Neural crest cell (in vitro differentiated cells): ENCODE measurements around the gene SLC7A8. TPM values are rescaled to one million over a fixed set of nuclear protein-coding genes. Genes with fewer than 3 reads are reported as not detected.

Experiments used
- DNase-seq: peaks from one replicate; pipeline ENCODE4 v3.0.0; 2021; ENCODE audit warnings: low read depth, mixed read lengths, low spot score
- H3K27ac Mint-ChIP-seq: one replicate; pipeline ENCODE4 v1.8.0; 2021; ENCODE audit warnings: mild to moderate bottlenecking, mixed read lengths; ENCODE audit not compliant: unreplicated experiment
- H3K27me3 Mint-ChIP-seq: 2 replicates; pipeline ENCODE4 v1.8.0; 2021; ENCODE audit warnings: low read depth, mild to moderate bottlenecking, mixed read lengths
- H3K36me3 Mint-ChIP-seq: 2 replicates; pipeline ENCODE4 v1.8.0; 2021; ENCODE audit warnings: low read depth, mild to moderate bottlenecking, mixed read lengths
- H3K4me1 Mint-ChIP-seq: 2 replicates; pipeline ENCODE4 v1.8.0; 2021; ENCODE audit warnings: mixed read lengths
- H3K4me3 Mint-ChIP-seq: one replicate; pipeline ENCODE4 v1.8.0; 2021; ENCODE audit warnings: mild to moderate bottlenecking, mixed read lengths
- H3K9me3 Mint-ChIP-seq: 2 replicates; pipeline ENCODE4 v1.8.0; 2021; ENCODE audit warnings: mixed read lengths
- total RNA-seq: library from RNA; stranded (reverse); gene quantifications from 2 replicates; pipeline ENCODE4 v1.2.1, GENCODE V29; 2021
- TF ChIP-seq, protein P1 (sequence below): fragments of 200-600 bp; sonication (generic); conservative IDR thresholded peaks from 2 replicates; pipeline ENCODE4 v1.5.0; 2021; ENCODE audit warnings: antibody characterized with exemption, mild to moderate bottlenecking

SLC7A8 gene
- total RNA-seq, 1 donor from 2014 or later = 9.4 TPM

DNA sequence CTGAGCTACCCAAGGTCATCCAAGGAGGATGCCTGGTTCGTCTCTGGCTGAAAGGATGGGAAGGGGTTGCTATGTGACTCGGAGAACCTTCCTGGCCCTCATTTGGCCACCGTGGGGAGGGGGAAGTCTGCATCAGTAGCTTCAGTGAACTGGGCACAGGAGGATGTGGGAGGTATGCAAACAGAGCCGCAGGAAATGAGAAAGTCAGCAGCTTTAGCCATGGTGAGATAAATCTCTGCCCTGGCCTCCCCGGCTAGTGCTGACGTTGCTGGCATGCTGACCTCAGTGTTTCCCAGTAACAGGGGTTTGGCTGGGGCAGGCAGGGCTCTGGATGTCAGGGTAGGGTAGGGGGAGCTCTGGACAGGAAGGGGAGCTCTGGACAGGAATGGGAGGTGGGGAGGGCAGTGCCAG, 62.1 kb downstream of the SLC7A8 start:
- TF ChIP-seq, protein P1, sequence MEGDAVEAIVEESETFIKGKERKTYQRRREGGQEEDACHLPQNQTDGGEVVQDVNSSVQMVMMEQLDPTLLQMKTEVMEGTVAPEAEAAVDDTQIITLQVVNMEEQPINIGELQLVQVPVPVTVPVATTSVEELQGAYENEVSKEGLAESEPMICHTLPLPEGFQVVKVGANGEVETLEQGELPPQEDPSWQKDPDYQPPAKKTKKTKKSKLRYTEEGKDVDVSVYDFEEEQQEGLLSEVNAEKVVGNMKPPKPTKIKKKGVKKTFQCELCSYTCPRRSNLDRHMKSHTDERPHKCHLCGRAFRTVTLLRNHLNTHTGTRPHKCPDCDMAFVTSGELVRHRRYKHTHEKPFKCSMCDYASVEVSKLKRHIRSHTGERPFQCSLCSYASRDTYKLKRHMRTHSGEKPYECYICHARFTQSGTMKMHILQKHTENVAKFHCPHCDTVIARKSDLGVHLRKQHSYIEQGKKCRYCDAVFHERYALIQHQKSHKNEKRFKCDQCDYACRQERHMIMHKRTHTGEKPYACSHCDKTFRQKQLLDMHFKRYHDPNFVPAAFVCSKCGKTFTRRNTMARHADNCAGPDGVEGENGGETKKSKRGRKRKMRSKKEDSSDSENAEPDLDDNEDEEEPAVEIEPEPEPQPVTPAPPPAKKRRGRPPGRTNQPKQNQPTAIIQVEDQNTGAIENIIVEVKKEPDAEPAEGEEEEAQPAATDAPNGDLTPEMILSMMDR = no peak
- H3K27ac Mint-ChIP-seq = no peak overlapping the region
- no peak overlapping the region for H3K4me3 Mint-ChIP-seq
- peaks cover 21% of the 10 kb centered on the region for H3K4me1 Mint-ChIP-seq
- DNase-seq = no peak
- no peaks in the 10 kb centered on the region for H3K36me3 Mint-ChIP-seq
- H3K9me3 Mint-ChIP-seq = no peaks in the 10 kb centered on the region
- peaks cover 3% of the 10 kb centered on the region for H3K27me3 Mint-ChIP-seq

DNA sequence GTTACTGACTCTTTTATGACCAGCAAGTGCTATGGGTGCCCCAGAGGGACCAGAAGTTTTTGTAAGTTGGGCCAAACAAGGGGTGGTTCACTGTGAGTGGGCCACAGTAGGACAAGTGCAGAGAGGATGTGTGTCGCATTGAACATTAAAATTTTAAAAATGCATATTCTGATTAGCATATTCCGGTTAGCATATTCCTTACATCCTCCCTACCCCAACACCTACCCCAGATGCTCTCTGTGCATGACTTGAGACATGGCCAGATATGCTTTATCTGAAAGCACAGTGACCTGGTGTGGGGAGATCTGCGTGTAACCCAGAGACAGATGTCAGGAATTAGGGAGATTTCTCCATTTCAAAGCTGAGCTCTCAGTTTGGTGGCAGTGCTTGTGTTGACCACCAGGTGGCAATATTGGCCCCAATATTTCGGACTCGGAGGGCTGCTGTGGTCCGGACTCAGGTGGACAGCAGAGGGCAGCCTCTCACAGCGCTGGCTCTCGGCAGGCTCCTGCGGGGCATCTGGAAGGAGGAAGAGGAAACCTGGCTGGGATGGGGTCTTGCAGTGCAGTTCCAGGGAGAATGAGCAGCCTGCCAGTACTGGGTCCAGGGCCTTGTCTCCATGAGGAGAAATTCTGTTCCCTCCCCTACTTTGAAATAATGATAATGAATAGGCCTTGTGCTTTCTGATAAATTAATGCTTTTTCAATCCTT, 62.8 kb downstream of the SLC7A8 start:
- H3K27me3 Mint-ChIP-seq = peaks cover 6% of the 10 kb centered on the region
- H3K4me1 Mint-ChIP-seq = peaks cover 17% of the 10 kb centered on the region
- peak; percentile 90 for DNase-seq
- no peak overlapping the region for H3K27ac Mint-ChIP-seq
- TF ChIP-seq, protein P1 = peak; percentile 100
- no peak overlapping the region for H3K4me3 Mint-ChIP-seq
- H3K9me3 Mint-ChIP-seq = no peaks in the 10 kb centered on the region
- H3K36me3 Mint-ChIP-seq = no peaks in the 10 kb centered on the region

DNA sequence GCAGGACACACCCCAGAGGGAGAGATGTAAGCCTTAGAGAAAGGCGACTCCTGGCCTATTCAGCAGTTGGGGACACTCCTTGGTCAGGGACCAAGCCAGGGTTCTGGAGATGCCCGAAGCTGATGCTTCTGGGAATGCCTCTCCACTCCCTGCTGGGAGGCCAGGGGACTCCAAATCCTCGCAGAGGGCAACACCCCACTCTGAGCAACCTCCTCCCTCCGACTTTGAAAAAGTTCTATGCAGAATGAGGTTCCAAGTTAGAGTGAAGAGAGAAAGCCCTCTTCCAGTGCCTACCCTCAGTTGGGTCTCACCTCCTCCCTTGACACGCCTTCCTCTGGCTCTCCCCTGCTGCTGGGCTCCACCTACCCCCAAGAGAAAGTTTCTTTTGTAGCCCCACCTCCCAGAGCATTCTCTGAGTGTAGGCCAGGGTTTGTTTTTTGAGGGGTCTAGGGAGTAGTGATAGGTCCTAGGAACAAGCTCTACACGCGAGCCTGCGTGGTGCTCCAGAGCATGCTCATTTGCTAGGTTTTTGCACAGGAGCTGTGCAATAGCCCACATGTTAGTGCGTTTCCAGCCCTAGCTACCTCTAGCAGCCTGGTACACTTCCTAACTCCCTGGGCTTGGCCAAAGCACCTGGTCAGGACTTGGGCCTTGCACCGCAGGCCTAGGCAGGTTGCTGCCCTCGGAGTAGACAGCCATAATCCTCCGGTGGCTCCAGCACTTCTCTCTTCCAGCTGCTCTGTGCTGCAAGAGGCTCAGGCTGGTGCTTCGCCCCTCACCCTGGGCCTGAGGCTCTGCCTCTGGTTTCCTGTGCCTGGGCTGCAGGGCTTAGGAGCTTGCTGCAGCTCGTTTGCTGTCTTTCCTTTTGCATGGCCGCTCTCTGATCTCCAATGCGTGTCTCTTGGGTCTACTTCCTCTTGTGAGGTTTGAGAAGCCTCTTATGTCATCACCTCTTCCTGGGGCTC, 63.8 kb downstream of the SLC7A8 start:
- TF ChIP-seq, protein P1 = no peak
- DNase-seq = no peak
- Mint-ChIP-seq H3K27ac (no peak overlapping the region), H3K4me3 (no peak overlapping the region), H3K27me3 (peaks cover 6% of the 10 kb centered on the region), H3K4me1 (peaks cover 21% of the 10 kb centered on the region), H3K36me3 (no peaks in the 10 kb centered on the region), H3K9me3 (no peaks in the 10 kb centered on the region)

DNA sequence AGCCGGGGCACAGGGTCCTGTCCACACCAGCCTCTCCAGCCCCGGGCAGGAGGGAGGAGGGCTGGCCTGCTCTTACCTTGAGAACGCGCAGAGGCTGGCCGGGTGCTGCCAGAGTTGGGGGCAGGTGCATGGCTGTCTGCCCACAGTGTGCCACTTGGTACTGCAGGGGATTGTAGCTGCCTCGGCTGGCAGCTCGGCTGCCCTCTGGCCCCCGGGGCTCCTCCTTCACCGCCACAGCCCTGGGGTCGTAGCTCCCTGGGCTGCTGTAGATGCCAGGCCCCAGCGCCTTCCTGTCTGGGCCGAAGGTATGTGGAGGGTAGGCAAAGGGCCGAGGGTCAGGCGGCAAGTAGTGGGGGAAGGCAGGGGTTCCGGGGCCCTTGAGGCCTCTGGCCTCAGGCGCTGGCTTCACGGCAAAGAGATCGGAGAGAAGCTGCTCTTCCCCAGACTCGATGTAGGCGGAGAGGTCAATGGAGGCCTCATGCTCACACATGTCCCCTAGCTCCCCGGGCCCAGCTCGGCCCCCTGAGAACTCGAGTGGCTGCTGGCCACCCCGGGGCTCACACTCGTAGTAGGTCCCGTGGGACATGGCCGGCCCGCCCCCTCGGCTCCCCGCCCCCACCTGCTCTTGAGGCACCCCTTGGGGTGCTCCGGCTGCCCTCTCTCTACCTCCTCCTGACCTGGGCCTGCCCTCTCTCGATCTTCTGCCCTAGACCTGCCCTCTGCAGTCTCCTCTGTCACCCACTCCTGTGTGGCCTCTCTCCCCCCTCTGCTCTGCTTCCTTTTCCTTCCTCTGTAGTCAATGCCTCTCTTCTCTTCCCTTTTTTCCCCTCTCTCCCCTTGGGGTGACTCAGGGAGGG, 64.7 kb downstream of the SLC7A8 start, which contains the start of gene CEBPE:
TSS of gene CEBPE (minus strand) at position 750 of the 857 bp plus-strand sequence. CDS start at position 586, 164 bp downstream.
- TF ChIP-seq, protein P1 = no peak
- Mint-ChIP-seq H3K4me1 (peaks cover 26% of the 10 kb centered on the region), H3K9me3 (no peaks in the 10 kb centered on the region), H3K27me3 (peaks cover 6% of the 10 kb centered on the region), H3K4me3 (no peak within 1 kb of the TSS), H3K27ac (peak within 1 kb of the TSS; percentile 50), H3K36me3 (no peaks in the 10 kb centered on the region)
- DNase-seq = no peak
